Trophoblast cell (in vitro differentiated cells and primary cell): ENCODE data around the gene KCNQ1.

Source experiments
- DNase-seq, 2 donors: peaks; one replicate each; pipeline ENCODE4 v3.0.0-alpha.2; 2016
- H2AFZ ChIP-seq: 2 replicates; pipeline ENCODE4 v1.6.1; 2013; ENCODE audit warnings: low read length, moderate library complexity, mild to moderate bottlenecking; ENCODE audit not compliant: insufficient read depth, poor library complexity
- H2AK5ac ChIP-seq: 2 replicates; pipeline ENCODE4 v1.6.1; 2013; ENCODE audit warnings: mild to moderate bottlenecking, low read length
- H2BK120ac ChIP-seq: 2 replicates; pipeline ENCODE4 v1.6.1; 2013; ENCODE audit warnings: low read length, mild to moderate bottlenecking, moderate library complexity; ENCODE audit not compliant: insufficient read depth, poor library complexity
- H2BK12ac ChIP-seq: 2 replicates; pipeline ENCODE4 v1.6.1; 2013; ENCODE audit warnings: mild to moderate bottlenecking, low read length, moderate library complexity
- H2BK5ac ChIP-seq: 2 replicates; pipeline ENCODE4 v1.6.1; 2013; ENCODE audit warnings: low read length, low read depth, moderate library complexity, mild to moderate bottlenecking; ENCODE audit not compliant: poor library complexity
- H3K14ac ChIP-seq: 2 replicates; pipeline ENCODE4 v1.6.1; 2013; ENCODE audit warnings: mild to moderate bottlenecking, low read length
- H3K18ac ChIP-seq: 2 replicates; pipeline ENCODE4 v1.6.1; 2013; ENCODE audit warnings: mild to moderate bottlenecking, low read length
- H3K23ac ChIP-seq: 2 replicates; pipeline ENCODE4 v1.6.1; 2013; ENCODE audit warnings: low read length
- H3K27ac ChIP-seq: 2 replicates; pipeline ENCODE4 v1.5.1; 2013; ENCODE audit warnings: low read depth, mild to moderate bottlenecking, inconsistent platforms, low read length, moderate library complexity
- H3K27me3 ChIP-seq: 2 replicates; pipeline ENCODE4 v1.6.1; 2013; ENCODE audit warnings: inconsistent platforms, mild to moderate bottlenecking, low read length, moderate library complexity; ENCODE audit not compliant: insufficient read depth
- H3K36me3 ChIP-seq, 2 experiments: 1 replicate in 1 of 2; 2 replicates in 1 of 2; pipeline ENCODE4 v1.6.1; 2013; ENCODE audit warnings: low read length in 2 of 2, mild to moderate bottlenecking in 2 of 2, moderate library complexity in 1 of 2; ENCODE audit not compliant: insufficient read depth in 2 of 2, control insufficient read depth in 1 of 2
- H3K4ac ChIP-seq: 2 replicates; pipeline ENCODE4 v1.6.1; 2013; ENCODE audit warnings: low read depth, mild to moderate bottlenecking, low read length, moderate library complexity
- H3K4me1 ChIP-seq, 2 experiments: 1 replicate in 1 of 2; 2 replicates in 1 of 2; pipeline ENCODE4 v1.6.1; 2013; ENCODE audit warnings: low read length in 2 of 2, mild to moderate bottlenecking in 2 of 2, moderate library complexity in 1 of 2; ENCODE audit not compliant: insufficient read depth in 2 of 2, control insufficient read depth in 1 of 2
- H3K4me2 ChIP-seq: 2 replicates; pipeline ENCODE4 v1.6.1; 2013; ENCODE audit warnings: inconsistent platforms, mild to moderate bottlenecking, low read length, moderate library complexity
- H3K4me3 ChIP-seq: 2 replicates; pipeline ENCODE4 v1.5.1; 2013; ENCODE audit warnings: mild to moderate bottlenecking, low read depth, low read length, inconsistent platforms
- H3K79me1 ChIP-seq: one replicate; pipeline ENCODE4 v1.6.1; 2013; ENCODE audit warnings: low read length
- H3K79me2 ChIP-seq: 2 replicates; pipeline ENCODE4 v1.6.1; 2013; ENCODE audit warnings: low read length, mild to moderate bottlenecking; ENCODE audit not compliant: control insufficient read depth, insufficient read depth, poor library complexity
- H3K9ac ChIP-seq: 2 replicates; pipeline ENCODE4 v1.6.1; 2013; ENCODE audit warnings: mild to moderate bottlenecking, low read length
- H3K9me3 ChIP-seq: 2 replicates; pipeline ENCODE4 v1.6.1; 2013; ENCODE audit warnings: low read depth, mild to moderate bottlenecking, control low read depth, inconsistent platforms, low read length; ENCODE audit not compliant: insufficient read depth
- H4K12ac ChIP-seq: 2 replicates; pipeline ENCODE4 v1.6.1; 2013; ENCODE audit warnings: low read depth, mild to moderate bottlenecking, low read length, moderate library complexity
- H4K8ac ChIP-seq: 2 replicates; pipeline ENCODE4 v1.6.1; 2013; ENCODE audit warnings: low read depth, mild to moderate bottlenecking, low read length, moderate library complexity
- H4K91ac ChIP-seq: one replicate; pipeline ENCODE4 v1.6.1; 2013; ENCODE audit warnings: low read depth, mild to moderate bottlenecking, low read length, moderate library complexity
- WGBS: extraction: QIAGEN DNeasy Blood & Tissue Kit; methylation state at CpG from one replicate; pipeline ENCODE4 v1.1.7; 2013; ENCODE audit warnings: missing lambda C conversion rate; ENCODE audit not compliant: insufficient read length, insufficient coverage; ENCODE audit errors: extremely low coverage; 5-methylcytosine and 5-hydroxymethylcytosine counted together

KCNQ1 gene

DNA sequence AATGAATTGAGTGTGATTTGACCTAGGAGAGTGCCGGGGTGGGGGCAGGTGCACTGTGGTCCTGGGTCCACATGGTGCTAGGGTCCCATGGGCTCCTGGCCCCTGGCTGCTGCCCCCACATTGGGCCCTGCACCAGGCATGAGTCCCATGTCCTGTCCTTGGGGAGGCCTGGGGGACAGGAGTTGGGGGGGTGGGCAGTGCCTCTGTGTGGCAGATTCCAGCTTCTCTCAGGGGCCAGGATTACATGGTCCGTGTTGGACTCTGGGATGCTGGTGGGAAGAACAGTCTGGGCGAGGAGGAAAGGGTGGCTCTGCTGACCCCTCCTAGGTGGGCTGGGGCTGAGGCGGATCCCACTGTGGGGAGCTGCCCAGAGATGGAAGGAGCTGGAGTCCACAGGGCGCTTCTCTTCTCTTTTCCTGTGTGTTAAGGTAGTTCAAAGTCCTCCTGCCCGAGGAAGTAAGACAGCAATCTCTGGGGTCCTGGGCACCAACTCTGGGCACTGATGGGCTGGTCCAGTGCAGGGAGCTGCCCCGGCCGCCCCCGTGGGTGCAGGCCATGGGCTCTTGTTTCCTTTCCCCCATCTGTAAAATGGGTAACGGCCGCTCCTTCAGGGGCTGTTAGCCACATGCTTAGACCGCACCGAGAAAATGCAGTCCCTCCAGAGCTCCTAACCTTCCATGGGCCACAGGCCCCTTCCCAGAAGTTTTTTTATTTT is 19.8 kb downstream of the KCNQ1 start:
- Histone ChIP-seq H3K4ac (no peak overlapping the region), H3K4me3 (no peak overlapping the region), H3K27me3 (no peaks in the 10 kb centered on the region), H3K18ac (no peak overlapping the region), H2BK12ac (no peak overlapping the region), H3K9ac (no peak overlapping the region), H2BK120ac (no peak overlapping the region), H3K36me3 (no peaks in the 10 kb centered on the region), H3K4me2 (no peak overlapping the region), H3K14ac (no peak overlapping the region), H2BK5ac (no peak overlapping the region), H3K9me3 (peaks cover 3% of the 10 kb centered on the region), H3K23ac (no peak overlapping the region), H3K79me2 (no peaks in the 10 kb centered on the region), H2AK5ac (no peak overlapping the region), H2AFZ (no peak overlapping the region), H3K79me1 (no peaks in the 10 kb centered on the region), H4K8ac (no peak overlapping the region), H3K4me1 (peaks cover 2 to 10% of the 10 kb centered on the region in 2 experiments), H3K27ac (no peak overlapping the region), H4K91ac (no peak overlapping the region), H4K12ac (no peak overlapping the region)
- no peak for DNase-seq
- WGBS = no CpG with 5 or more reads among the region's 13 CpGs

DNA sequence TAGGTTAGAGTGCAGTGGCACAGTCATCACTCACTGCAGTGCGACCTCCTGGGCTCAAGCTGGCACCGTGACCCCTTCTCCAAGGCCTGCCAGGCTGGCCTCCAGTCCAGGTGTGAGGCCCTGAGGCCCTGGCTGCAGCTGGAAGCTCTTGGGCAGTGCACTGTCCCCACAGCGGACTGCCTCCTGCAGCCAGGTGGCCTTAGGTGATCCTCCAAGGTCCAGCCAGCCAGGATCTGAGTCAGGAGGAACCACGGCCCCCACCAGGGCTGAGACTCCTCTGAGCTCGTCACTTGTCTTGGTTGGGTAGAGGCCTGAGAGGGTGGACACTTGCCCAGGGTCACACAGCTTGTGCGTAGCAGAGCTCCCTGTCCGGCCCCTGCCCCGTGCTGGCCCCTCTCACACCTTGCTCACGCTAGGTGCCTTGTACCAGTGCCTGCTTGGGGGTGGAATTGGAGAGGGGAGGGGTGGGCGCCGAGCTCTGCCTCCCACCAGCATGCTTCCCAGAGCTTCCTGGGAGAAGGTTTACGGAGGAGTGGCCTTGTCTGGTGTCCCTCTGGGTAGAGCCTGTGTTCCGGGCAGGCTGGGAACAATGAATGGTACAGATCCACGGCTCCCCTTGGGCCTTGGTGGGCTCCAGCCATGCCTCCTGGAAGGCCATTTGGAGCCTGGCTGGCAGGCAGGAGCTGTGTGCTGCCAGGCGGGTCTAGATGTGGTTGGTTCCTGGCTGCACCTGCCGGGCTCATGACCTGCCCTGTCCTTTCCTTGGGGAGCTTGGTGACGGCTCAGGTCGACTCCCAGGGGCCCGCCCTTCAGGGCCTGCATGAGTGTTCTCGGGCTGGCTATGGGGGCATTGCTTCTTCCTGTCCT is 20.6 kb downstream of the KCNQ1 start:
- Histone ChIP-seq H4K8ac (no peak overlapping the region), H3K4me1 (peaks cover 2 to 10% of the 10 kb centered on the region in 2 experiments), H2AFZ (no peak overlapping the region), H3K4me3 (no peak overlapping the region), H3K79me2 (no peaks in the 10 kb centered on the region), H2BK5ac (no peak overlapping the region), H3K4ac (no peak overlapping the region), H3K9ac (no peak overlapping the region), H3K23ac (no peak overlapping the region), H3K79me1 (no peaks in the 10 kb centered on the region), H3K9me3 (peaks cover 3% of the 10 kb centered on the region), H2BK12ac (no peak overlapping the region), H3K27ac (no peak overlapping the region), H3K27me3 (no peaks in the 10 kb centered on the region), H3K18ac (no peak overlapping the region), H2BK120ac (no peak overlapping the region), H3K4me2 (no peak overlapping the region), H2AK5ac (no peak overlapping the region), H4K12ac (no peak overlapping the region), H3K36me3 (no peaks in the 10 kb centered on the region), H4K91ac (no peak overlapping the region), H3K14ac (no peak overlapping the region)
- DNase-seq = no peak
- no CpG with 5 or more reads among the region's 20 CpGs for WGBS

DNA sequence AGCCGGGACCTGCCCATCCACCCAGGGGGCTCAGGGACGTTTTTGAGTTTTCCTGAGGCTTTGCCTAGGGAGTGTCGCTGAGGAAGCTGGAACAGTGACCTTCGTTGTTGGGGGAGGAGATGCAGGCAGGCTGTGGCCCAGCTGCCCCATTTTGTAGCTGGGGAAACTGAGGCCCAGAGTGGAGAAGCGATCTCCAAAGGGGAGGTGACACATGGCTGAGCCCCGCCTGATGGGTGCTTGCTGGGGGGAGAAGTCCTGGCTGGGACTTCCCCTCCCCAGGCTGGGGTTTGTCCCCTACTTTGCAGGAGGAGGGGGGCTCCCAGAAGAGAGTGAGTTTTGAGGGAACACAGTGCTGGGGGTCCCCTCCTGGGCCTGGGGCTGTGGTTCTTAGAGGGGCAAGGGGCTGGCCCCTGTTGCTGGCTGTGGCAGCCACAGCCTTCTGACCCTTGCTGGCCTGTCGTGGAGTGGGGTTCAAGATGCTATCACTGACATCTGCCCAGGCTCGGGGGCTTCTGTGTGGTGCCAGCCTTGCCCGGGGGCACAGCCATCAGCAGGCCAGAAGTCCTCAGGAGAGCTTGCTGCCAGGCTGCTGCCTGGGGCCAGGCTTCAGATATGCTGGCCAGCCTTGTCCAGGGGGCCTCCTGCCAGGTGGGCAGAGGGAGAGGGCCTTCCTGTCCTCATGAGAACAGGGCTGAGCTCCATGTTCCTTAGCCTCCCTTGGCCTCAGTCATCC is 21.4 kb downstream of the KCNQ1 start:
- no peak overlapping the region for H3K4me3 ChIP-seq
- no peak overlapping the region for H3K9ac ChIP-seq
- no peaks in the 10 kb centered on the region for H3K36me3 ChIP-seq
- H2BK5ac ChIP-seq = no peak overlapping the region
- no peak overlapping the region for H2AFZ ChIP-seq
- peaks cover 4% of the 10 kb centered on the region for H3K9me3 ChIP-seq
- WGBS = no CpG with 5 or more reads among the region's 9 CpGs
- H3K27ac ChIP-seq = no peak overlapping the region
- H4K91ac ChIP-seq = no peak overlapping the region
- H3K27me3 ChIP-seq = no peaks in the 10 kb centered on the region
- DNase-seq = no peak
- no peak overlapping the region for H3K4me2 ChIP-seq
- H3K4ac ChIP-seq = no peak overlapping the region
- no peaks in the 10 kb centered on the region for H3K79me1 ChIP-seq
- no peak overlapping the region for H3K14ac ChIP-seq
- no peaks in the 10 kb centered on the region for H3K79me2 ChIP-seq
- no peak overlapping the region for H4K12ac ChIP-seq
- no peak overlapping the region for H2AK5ac ChIP-seq
- no peak overlapping the region for H2BK120ac ChIP-seq
- H3K18ac ChIP-seq = no peak overlapping the region
- peaks cover 2 to 3% of the 10 kb centered on the region in 2 experiments for H3K4me1 ChIP-seq
- H4K8ac ChIP-seq = no peak overlapping the region
- H2BK12ac ChIP-seq = no peak overlapping the region
- H3K23ac ChIP-seq = no peak overlapping the region

DNA sequence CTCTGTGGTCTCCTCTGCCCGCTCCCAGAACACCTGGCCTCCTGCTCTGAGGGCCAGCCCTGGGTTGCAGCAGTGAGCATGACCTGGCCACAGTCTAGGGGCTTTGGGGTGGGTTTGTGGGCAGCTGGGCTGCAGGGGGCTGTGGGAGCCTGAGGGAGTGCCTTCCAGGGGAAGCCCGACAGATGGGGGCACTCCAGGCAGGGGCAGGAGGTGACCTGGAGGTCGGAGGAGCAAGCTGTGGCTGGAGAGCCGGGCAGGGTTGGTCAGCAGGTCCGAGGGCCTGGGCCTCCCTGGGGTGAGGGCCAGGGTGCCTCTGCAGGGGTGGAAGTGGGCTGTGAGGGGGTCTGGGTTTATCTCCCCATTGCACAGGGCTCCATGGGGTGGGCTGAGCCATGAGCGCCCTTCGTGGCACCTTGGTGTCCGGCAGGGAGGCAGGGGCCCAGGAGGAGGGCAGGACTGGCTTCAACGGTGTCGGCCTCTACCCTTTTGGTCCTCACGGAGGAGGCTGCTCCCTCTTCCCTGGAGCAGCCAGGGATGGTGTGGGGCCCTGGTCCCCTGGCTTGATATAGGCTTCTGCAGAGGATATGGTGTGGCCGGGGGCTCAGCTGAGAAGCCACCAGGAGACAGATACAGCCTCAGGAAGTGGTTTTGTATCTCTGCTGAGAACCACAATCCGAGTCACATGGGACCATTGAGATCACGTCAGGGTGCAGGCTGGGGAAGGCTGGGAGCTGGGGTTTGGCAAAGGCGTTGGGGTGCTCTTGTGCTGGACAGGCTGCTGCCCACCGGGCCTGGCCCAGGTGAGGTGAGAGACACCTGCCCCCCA is 22.3 kb downstream of the KCNQ1 start:
- H2BK12ac ChIP-seq = no peak overlapping the region
- H3K4me1 ChIP-seq = no peaks in the 10 kb centered on the region
- H3K36me3 ChIP-seq = no peaks in the 10 kb centered on the region
- no peaks in the 10 kb centered on the region for H3K27me3 ChIP-seq
- WGBS = no CpG with 5 or more reads among the region's 16 CpGs
- no peak overlapping the region for H4K12ac ChIP-seq
- H2BK5ac ChIP-seq = no peak overlapping the region
- no peak for DNase-seq
- no peak overlapping the region for H3K27ac ChIP-seq
- H3K4me2 ChIP-seq = no peak overlapping the region
- H2AFZ ChIP-seq = no peak overlapping the region
- H3K79me2 ChIP-seq = no peaks in the 10 kb centered on the region
- H3K18ac ChIP-seq = no peak overlapping the region
- H4K91ac ChIP-seq = no peak overlapping the region
- H2BK120ac ChIP-seq = no peak overlapping the region
- H3K23ac ChIP-seq = no peak overlapping the region
- H4K8ac ChIP-seq = no peak overlapping the region
- no peak overlapping the region for H3K14ac ChIP-seq
- H3K79me1 ChIP-seq = no peaks in the 10 kb centered on the region
- no peak overlapping the region for H3K4ac ChIP-seq
- H3K9me3 ChIP-seq = peaks cover 9% of the 10 kb centered on the region
- no peak overlapping the region for H2AK5ac ChIP-seq
- no peak overlapping the region for H3K4me3 ChIP-seq
- no peak overlapping the region for H3K9ac ChIP-seq
